SK-N-MC (cell line): Measurements from ENCODE around the gene TCN1.

Source experiments
- EZH2 ChIP-seq: fragments of 200-600 bp; sonication (generic); IDR thresholded peaks from one replicate; pipeline ENCODE4 v1.6.1; 2017; ENCODE audit warnings: antibody characterized with exemption
- FOXP2 ChIP-seq: optimal IDR thresholded peaks from 2 replicates; pipeline ENCODE3; 2011; ENCODE audit warnings: mild to moderate bottlenecking, moderate library complexity; ENCODE audit not compliant: insufficient read depth; ENCODE audit errors: extremely low read length, control extremely low read depth
- POLR2AphosphoS5 ChIP-seq: IDR thresholded peaks from 2 replicates; pipeline ENCODE4 v1.6.1; 2012; ENCODE audit warnings: mild to moderate bottlenecking, low read depth, low read length, borderline replicate concordance

DNA sequence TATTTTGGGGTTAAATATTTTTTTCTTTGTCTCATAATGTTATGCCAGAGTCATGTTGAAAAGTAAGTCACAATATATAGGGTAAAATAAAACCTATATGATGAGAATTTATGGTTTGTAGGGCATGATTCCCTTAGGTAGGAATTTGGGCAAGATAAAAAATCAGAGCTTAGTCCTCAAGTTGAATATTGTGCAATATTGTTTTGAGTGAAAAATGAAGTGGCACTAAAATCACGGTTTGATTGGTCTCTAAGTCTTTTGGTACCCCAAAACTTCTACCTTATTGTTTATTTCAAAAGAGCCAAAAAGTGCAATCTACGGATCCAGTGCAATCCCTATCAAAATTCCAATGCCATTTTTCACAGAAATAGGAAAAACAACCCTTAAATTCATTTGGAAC is 54.1 kb downstream of the TCN1 start:
- TF ChIP-seq EZH2 (no peak), POLR2AphosphoS5 (no peak), FOXP2 (no peak)
